ENCODE data around the gene NRCAM. TPM values are rescaled to one million over a fixed set of nuclear protein-coding genes. Genes with fewer than 3 reads are reported as not detected.

NRCAM gene
- total RNA-seq, 1 donor from 2014 or later, result 13.6 TPM

DNA sequence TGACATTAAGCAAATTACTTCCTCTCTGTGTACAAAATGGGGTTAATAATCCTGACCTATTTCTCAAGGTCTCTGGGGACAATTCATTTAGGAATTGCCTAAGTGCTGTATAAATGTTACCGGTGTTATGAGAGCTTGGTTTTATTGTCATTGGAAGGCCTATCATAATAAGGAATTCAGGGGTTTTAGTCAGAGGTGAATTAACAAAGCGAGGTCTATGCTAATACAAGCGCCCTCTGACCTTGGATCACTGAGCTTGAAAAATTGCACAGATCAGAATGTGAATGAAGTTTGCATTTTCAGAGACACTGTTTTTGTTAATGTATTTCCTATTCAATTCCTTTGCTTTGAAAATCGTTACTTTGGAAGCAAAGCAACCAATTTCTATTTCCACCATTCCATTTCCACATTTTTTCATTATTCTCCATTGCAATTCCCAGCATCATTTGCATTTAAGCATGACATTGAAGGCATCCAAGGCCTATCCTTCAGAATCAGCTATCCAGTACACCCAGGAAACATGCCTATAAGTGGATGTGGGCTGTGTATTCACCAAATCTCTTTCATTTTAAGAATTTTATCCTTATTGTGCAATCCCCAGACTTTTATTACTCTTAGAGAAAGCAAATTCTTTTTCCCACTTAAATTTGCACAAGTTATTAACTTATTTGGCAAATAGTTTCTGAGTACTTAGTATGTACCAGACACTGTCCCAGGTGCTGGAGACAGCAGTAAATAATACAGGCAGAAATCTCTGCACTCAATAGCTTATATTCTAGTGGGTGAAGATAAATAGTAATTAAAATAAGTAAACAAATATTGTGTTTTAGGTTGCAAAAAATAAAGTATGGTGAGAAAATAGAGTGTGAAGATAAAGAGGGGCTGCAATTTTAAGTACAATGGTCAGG is 133.1 kb downstream of the NRCAM start:
- Histone ChIP-seq H3K27ac (ENCODE audit: low read depth, low read length) (no peak overlapping the region), H3K9ac (ENCODE audit: low read depth in 1 of 3, low read length in 3 of 3) (no peak overlapping the region), H3K4me3 (ENCODE audit: low read length in 3 of 3) (no peak overlapping the region), H3K4me1 (ENCODE audit: control insufficient read depth in 3 of 3, insufficient read depth in 3 of 3, low read length in 3 of 3) (no peaks in the 10 kb centered on the region), H3K9me3 (ENCODE audit: control insufficient read depth in 3 of 3, low read length in 3 of 3) (no peaks in the 10 kb centered on the region), H3K36me3 (ENCODE audit: control insufficient read depth in 3 of 3, insufficient read depth in 3 of 3, low read length in 3 of 3) (no peaks in the 10 kb centered on the region), H3K27me3 (ENCODE audit: control insufficient read depth in 3 of 3, insufficient read depth in 3 of 3, low read length in 3 of 3) (no peaks in the 10 kb centered on the region)

DNA sequence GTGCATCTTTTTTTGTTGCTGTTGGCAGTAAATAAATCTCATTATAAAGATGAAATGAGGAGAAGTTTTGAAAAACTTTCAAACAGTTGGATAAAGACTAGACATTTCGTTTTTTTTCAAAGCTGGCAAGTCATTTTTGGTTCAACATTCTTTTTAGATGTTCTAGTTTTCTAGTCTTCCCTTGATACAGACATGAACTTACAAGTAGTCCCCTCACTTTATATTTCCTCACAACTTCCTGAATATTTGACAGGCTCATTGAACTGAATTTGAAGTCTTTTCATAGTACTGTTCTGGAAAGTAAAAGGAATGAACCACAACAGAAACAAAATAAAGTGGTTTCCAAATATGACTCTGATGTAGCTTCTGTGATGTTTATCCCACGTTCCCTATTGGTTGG is 134.2 kb downstream of the NRCAM start:
- no peaks in the 10 kb centered on the region for H3K4me1 ChIP-seq (ENCODE audit: control insufficient read depth in 3 of 3, insufficient read depth in 3 of 3, low read length in 3 of 3)
- no peaks in the 10 kb centered on the region for H3K9me3 ChIP-seq (ENCODE audit: control insufficient read depth in 3 of 3, low read length in 3 of 3)
- H3K36me3 ChIP-seq (ENCODE audit: control insufficient read depth in 3 of 3, insufficient read depth in 3 of 3, low read length in 3 of 3), result no peaks in the 10 kb centered on the region
- H3K27me3 ChIP-seq (ENCODE audit: control insufficient read depth in 3 of 3, insufficient read depth in 3 of 3, low read length in 3 of 3), result no peaks in the 10 kb centered on the region
- H3K27ac ChIP-seq (ENCODE audit: low read depth, low read length), result no peak overlapping the region
- H3K4me3 ChIP-seq (ENCODE audit: low read length in 3 of 3), result no peak overlapping the region
- no peak overlapping the region for H3K9ac ChIP-seq (ENCODE audit: low read depth in 1 of 3, low read length in 3 of 3)

DNA sequence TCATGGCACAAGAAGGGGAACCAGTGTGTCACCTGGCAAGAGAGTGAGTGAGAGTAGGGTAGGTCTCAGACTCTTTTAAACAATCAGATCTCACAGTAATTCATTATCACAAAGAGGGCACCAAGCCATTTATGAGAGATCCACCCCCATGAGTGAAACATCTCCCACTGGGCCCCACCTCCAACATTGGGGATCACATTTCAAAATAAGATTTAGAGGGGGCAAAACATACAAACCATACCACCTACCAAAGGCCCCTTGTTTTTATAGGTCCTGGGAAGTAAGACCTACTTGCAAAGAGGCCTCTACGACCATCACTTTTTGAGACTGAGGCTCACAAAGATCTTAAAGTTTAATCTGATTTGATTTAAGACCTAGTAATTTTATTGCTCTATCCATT is 134.9 kb downstream of the NRCAM start:
- Histone ChIP-seq H3K9me3 (ENCODE audit: control insufficient read depth in 3 of 3, low read length in 3 of 3) (no peaks in the 10 kb centered on the region), H3K4me1 (ENCODE audit: control insufficient read depth in 3 of 3, insufficient read depth in 3 of 3, low read length in 3 of 3) (no peaks in the 10 kb centered on the region), H3K9ac (ENCODE audit: low read depth in 1 of 3, low read length in 3 of 3) (no peak overlapping the region), H3K4me3 (ENCODE audit: low read length in 3 of 3) (no peak overlapping the region), H3K27ac (ENCODE audit: low read depth, low read length) (no peak overlapping the region), H3K27me3 (ENCODE audit: control insufficient read depth in 3 of 3, insufficient read depth in 3 of 3, low read length in 3 of 3) (no peaks in the 10 kb centered on the region), H3K36me3 (ENCODE audit: control insufficient read depth in 3 of 3, insufficient read depth in 3 of 3, low read length in 3 of 3) (no peaks in the 10 kb centered on the region)

DNA sequence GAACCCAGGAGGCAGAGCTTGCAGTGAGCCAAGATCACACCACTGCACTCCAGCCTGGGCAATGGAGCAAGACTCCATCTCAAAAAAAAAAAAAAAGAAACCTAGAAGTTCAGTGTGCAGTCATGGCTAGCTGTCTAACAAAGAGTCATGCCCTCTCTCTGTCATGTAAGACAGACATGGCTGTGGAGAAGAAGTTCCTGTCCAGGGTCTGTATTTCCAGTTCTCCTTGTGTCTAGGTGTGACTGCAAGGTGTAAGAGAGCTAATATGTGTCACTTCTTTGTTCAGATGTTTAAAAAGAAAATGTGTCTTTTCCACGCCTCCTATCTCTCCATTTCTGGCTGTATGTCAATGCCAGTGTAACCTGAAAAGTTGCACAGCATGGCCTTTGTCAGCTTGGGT is 139.5 kb downstream of the NRCAM start:
- H3K36me3 ChIP-seq (ENCODE audit: control insufficient read depth in 3 of 3, insufficient read depth in 3 of 3, low read length in 3 of 3), result no peaks in the 10 kb centered on the region
- no peak overlapping the region for H3K27ac ChIP-seq (ENCODE audit: low read depth, low read length)

DNA sequence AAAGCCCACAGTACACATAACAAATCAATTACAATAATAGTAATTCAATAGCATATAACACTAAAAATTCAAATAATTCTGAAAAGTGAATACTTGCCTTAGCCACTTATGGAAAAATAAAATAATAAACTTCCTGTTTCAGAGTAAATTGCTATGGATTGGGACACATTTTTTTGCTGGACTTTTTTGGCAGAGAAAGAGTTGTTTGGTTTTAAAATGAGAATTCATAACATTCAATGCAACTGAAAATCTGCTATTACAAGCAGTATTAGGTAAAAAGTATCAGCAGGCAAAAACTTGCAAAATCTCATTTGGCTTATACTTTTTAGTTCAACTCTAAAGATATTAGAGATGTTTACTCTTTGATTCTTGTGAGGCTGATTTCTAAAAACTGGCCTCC is 141.7 kb downstream of the NRCAM start:
- Histone ChIP-seq H3K36me3 (ENCODE audit: control insufficient read depth in 3 of 3, insufficient read depth in 3 of 3, low read length in 3 of 3) (no peaks in the 10 kb centered on the region), H3K27ac (ENCODE audit: low read depth, low read length) (no peak overlapping the region), H3K9me3 (ENCODE audit: control insufficient read depth in 3 of 3, low read length in 3 of 3) (no peaks in the 10 kb centered on the region), H3K4me3 (ENCODE audit: low read length in 3 of 3) (no peak overlapping the region), H3K4me1 (ENCODE audit: control insufficient read depth in 3 of 3, insufficient read depth in 3 of 3, low read length in 3 of 3) (no peaks in the 10 kb centered on the region), H3K27me3 (ENCODE audit: control insufficient read depth in 3 of 3, insufficient read depth in 3 of 3, low read length in 3 of 3) (no peaks in the 10 kb centered on the region), H3K9ac (ENCODE audit: low read depth in 1 of 3, low read length in 3 of 3) (no peak overlapping the region)

More for the DNA sequence above, 139.5 kb downstream of the NRCAM start:
- Histone ChIP-seq H3K4me3 (ENCODE audit: low read length in 3 of 3) (no peak overlapping the region), H3K4me1 (ENCODE audit: control insufficient read depth in 3 of 3, insufficient read depth in 3 of 3, low read length in 3 of 3) (no peaks in the 10 kb centered on the region), H3K9ac (ENCODE audit: low read depth in 1 of 3, low read length in 3 of 3) (no peak overlapping the region), H3K27me3 (ENCODE audit: control insufficient read depth in 3 of 3, insufficient read depth in 3 of 3, low read length in 3 of 3) (no peaks in the 10 kb centered on the region), H3K9me3 (ENCODE audit: control insufficient read depth in 3 of 3, low read length in 3 of 3) (no peaks in the 10 kb centered on the region)

DNA sequence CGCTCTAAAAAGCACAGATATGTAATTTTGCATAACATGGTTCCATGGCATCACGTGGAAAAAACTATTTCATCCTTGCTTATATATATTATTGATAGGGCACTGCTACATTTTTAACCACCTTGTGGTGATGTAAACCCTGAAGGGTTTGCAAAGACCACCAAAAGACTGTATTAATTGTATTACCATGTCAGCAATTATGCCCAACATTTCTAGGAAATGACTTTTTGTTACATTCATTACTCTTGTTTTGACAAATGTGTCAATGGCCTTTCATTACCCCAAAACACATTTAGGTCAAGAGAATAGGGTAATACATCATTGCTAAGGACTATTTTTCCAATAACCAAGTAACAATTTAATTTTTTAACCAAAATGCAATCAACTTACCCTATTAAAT is 142.2 kb downstream of the NRCAM start:
- no peak overlapping the region for H3K4me3 ChIP-seq (ENCODE audit: low read length in 3 of 3)
- no peaks in the 10 kb centered on the region for H3K36me3 ChIP-seq (ENCODE audit: control insufficient read depth in 3 of 3, insufficient read depth in 3 of 3, low read length in 3 of 3)
- H3K27ac ChIP-seq (ENCODE audit: low read depth, low read length), result no peak overlapping the region
- H3K27me3 ChIP-seq (ENCODE audit: control insufficient read depth in 3 of 3, insufficient read depth in 3 of 3, low read length in 3 of 3), result no peaks in the 10 kb centered on the region
- H3K9me3 ChIP-seq (ENCODE audit: control insufficient read depth in 3 of 3, low read length in 3 of 3), result no peaks in the 10 kb centered on the region
- no peak overlapping the region for H3K9ac ChIP-seq (ENCODE audit: low read depth in 1 of 3, low read length in 3 of 3)
- H3K4me1 ChIP-seq (ENCODE audit: control insufficient read depth in 3 of 3, insufficient read depth in 3 of 3, low read length in 3 of 3), result no peaks in the 10 kb centered on the region

DNA sequence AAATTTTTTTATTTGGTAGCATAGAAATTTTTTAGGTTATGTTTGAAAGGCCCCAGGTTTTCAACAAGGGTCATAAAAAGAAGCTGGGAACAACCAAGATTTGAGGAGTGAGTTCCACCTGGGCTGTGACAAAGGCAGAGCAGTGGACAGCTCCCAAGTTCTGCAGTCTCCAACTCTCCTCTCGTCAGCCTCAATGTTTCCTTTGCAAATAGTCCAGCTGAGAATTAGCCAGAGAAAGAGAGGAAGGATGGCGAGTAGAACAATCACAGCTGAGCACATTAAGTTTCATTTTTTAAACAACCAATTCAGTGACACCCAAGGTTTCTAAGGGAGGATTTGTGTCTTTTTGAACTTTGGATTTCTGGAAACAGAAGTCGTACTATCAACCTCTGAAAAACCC is 143.2 kb downstream of the NRCAM start:
- H3K27ac ChIP-seq (ENCODE audit: low read depth, low read length), result no peak overlapping the region
- H3K9ac ChIP-seq (ENCODE audit: low read depth in 1 of 3, low read length in 3 of 3), result no peak overlapping the region
- H3K36me3 ChIP-seq (ENCODE audit: control insufficient read depth in 3 of 3, insufficient read depth in 3 of 3, low read length in 3 of 3), result no peaks in the 10 kb centered on the region

DNA sequence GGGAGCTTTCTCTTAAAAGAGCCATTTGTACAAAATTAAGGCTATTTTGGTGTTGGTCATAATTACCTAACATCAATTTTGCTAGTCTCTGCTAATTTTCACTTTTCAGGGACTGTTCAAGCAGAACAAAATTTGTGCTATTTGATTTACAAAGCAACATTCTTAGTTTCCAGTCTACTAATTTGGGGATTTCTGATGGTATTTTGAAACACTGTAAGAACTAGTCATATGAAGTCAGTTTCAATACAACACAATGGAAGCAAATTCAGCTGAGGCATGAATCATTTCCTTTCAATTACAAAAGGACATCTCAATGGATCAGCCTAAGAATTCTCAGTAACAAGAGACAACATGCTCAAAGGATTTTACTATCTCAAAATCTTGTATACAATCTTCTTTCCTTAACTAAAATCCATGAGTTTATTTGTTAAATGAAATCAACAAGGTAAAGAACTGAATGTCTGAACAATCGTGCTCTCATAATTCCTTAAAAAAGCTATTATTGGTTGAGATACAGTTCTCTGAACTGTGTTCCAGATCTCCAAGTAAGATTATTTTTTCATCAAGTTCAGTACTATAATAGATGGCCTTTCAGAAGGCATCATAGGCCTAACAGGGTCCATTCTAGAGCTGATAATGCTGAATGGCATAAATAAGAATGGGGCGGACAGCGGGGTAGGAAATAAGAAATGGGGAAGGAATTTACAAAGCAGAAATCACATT is 144.6 kb downstream of the NRCAM start:
- H3K4me3 ChIP-seq (ENCODE audit: low read length in 3 of 3), result no peak overlapping the region
- no peaks in the 10 kb centered on the region for H3K9me3 ChIP-seq (ENCODE audit: control insufficient read depth in 3 of 3, low read length in 3 of 3)
- no peak overlapping the region for H3K9ac ChIP-seq (ENCODE audit: low read depth in 1 of 3, low read length in 3 of 3)
- no peaks in the 10 kb centered on the region for H3K36me3 ChIP-seq (ENCODE audit: control insufficient read depth in 3 of 3, insufficient read depth in 3 of 3, low read length in 3 of 3)
- H3K4me1 ChIP-seq (ENCODE audit: control insufficient read depth in 3 of 3, insufficient read depth in 3 of 3, low read length in 3 of 3), result no peaks in the 10 kb centered on the region
- no peak overlapping the region for H3K27ac ChIP-seq (ENCODE audit: low read depth, low read length)
- no peaks in the 10 kb centered on the region for H3K27me3 ChIP-seq (ENCODE audit: control insufficient read depth in 3 of 3, insufficient read depth in 3 of 3, low read length in 3 of 3)

More for the DNA sequence above, 143.2 kb downstream of the NRCAM start:
- Histone ChIP-seq H3K4me1 (ENCODE audit: control insufficient read depth in 3 of 3, insufficient read depth in 3 of 3, low read length in 3 of 3) (no peaks in the 10 kb centered on the region), H3K27me3 (ENCODE audit: control insufficient read depth in 3 of 3, insufficient read depth in 3 of 3, low read length in 3 of 3) (no peaks in the 10 kb centered on the region), H3K9me3 (ENCODE audit: control insufficient read depth in 3 of 3, low read length in 3 of 3) (no peaks in the 10 kb centered on the region), H3K4me3 (ENCODE audit: low read length in 3 of 3) (no peak overlapping the region)

DNA sequence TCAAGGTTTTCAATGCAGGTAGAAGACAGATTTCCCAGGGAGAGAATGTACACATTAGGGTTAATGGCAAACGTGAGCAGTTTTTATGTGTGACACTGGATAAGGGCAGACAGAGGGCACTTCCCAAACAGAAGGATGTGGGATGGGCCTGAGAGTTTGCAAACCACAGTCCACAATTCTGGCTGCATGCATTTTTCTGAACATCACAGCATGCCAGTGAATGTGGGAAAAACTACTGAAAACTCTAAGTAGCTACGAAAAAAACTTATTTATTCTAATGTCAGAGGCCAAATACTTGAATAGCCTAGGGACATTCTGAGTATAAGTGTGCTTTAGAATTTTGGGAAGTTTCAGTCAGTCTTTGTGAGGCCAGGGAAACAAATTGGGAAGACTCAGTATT is 145.9 kb downstream of the NRCAM start:
- Histone ChIP-seq H3K27ac (ENCODE audit: low read depth, low read length) (no peak overlapping the region), H3K4me1 (ENCODE audit: control insufficient read depth in 3 of 3, insufficient read depth in 3 of 3, low read length in 3 of 3) (no peaks in the 10 kb centered on the region), H3K36me3 (ENCODE audit: control insufficient read depth in 3 of 3, insufficient read depth in 3 of 3, low read length in 3 of 3) (no peaks in the 10 kb centered on the region), H3K27me3 (ENCODE audit: control insufficient read depth in 3 of 3, insufficient read depth in 3 of 3, low read length in 3 of 3) (no peaks in the 10 kb centered on the region), H3K4me3 (ENCODE audit: low read length in 3 of 3) (no peak overlapping the region), H3K9me3 (ENCODE audit: control insufficient read depth in 3 of 3, low read length in 3 of 3) (no peaks in the 10 kb centered on the region), H3K9ac (ENCODE audit: low read depth in 1 of 3, low read length in 3 of 3) (no peak overlapping the region)

DNA sequence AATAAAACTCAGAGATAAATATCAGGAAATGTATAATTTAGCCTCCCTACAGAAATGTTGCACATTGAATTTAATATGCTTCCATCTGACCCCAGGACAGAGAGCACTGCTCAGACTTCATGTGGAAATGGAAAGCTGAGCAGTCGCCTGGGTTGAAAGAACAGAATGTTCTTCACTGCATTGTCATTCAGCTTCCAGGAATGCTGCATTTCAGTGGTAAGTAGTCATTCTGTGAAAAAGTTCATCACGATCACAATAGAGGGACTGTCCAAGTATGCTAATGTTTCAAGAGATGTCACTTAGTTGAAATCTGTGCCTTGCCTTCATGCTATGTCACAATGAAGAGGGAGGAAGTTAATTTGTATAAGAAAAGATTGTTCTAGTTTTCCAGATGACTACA is 147.3 kb downstream of the NRCAM start:
- no peaks in the 10 kb centered on the region for H3K9me3 ChIP-seq (ENCODE audit: control insufficient read depth in 3 of 3, low read length in 3 of 3)
- H3K4me1 ChIP-seq (ENCODE audit: control insufficient read depth in 3 of 3, insufficient read depth in 3 of 3, low read length in 3 of 3), result no peaks in the 10 kb centered on the region
- no peaks in the 10 kb centered on the region for H3K36me3 ChIP-seq (ENCODE audit: control insufficient read depth in 3 of 3, insufficient read depth in 3 of 3, low read length in 3 of 3)
- H3K4me3 ChIP-seq (ENCODE audit: low read length in 3 of 3), result no peak overlapping the region
- H3K27ac ChIP-seq (ENCODE audit: low read depth, low read length), result no peak overlapping the region
- no peak overlapping the region for H3K9ac ChIP-seq (ENCODE audit: low read depth in 1 of 3, low read length in 3 of 3)
- H3K27me3 ChIP-seq (ENCODE audit: control insufficient read depth in 3 of 3, insufficient read depth in 3 of 3, low read length in 3 of 3), result no peaks in the 10 kb centered on the region
